Measurements from ENCODE around the gene ABCG1. TPM values are rescaled to one million over a fixed set of nuclear protein-coding genes. Genes with fewer than 3 reads are reported as not detected.

Gene ABCG1
- total and polyA plus RNA-seq, 2 experiments from 2014 or later = 1.3 to 4.4 TPM

DNA sequence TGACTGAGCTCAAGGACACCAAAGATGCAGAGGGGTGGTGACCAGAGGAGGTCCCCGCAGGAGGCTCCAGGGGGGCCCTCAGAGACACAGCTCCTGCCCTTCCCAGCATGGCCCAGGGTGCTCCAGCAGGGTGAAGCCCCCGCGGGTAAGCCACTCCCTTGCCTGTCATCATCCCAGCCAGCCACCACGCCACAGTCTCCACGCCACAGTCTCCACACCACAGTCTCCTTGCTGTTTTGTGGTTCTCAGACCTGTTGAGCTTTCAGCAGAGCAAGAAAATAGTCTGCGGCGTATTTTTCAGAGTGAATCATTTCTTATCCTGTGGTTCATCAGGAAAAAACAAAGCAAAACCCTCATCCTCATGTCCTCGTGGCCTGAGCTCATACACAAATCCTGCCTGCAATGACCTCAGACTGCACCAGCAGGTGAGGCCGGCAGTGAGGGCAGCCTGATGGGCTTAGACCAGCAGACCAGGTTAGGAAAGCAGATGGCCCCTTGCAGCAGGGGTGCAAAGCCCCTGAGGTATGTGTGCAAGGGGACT is 25.7 kb upstream of the ABCG1 start:
- Histone ChIP-seq H3F3A (replicated peaks; ENCODE audit: low read depth) (no peaks in the 10 kb centered on the region), H3K36me3 (ENCODE audit: insufficient read depth) (no peaks in the 10 kb centered on the region), H4K20me1 (replicated peaks; ENCODE audit: insufficient read depth) (no peaks in the 10 kb centered on the region), H3K4me1 (ENCODE audit: insufficient read depth) (no peaks in the 10 kb centered on the region), H3K4me3 (no peak overlapping the region), H3K79me2 (replicated peaks; ENCODE audit: insufficient read depth) (no peaks in the 10 kb centered on the region), H2AFZ (no peak overlapping the region), H3K4me2 (no peak overlapping the region), H3K27ac (ENCODE audit: low read depth) (no peak overlapping the region), H3K9me2 (ENCODE audit: insufficient read depth) (no peaks in the 10 kb centered on the region), H3K27me3 (ENCODE audit: insufficient read depth) (no peaks in the 10 kb centered on the region)
- H3K9me3 Mint-ChIP-seq = 0 out of 3 replicates have a peak, but pooled peaks cover 2% of the 10 kb centered on the region
- TF ChIP-seq ZNF462 (CRISPR knock-in tag; IDR thresholded peaks at IDR 0.05) (no peak), NANOG (IDR thresholded peaks at IDR 0.05; ENCODE audit: borderline replicate concordance) (no peak), ZNF114 (CRISPR knock-in tag; IDR thresholded peaks at IDR 0.05) (no peak), STAT1 (IDR thresholded peaks at IDR 0.05; ENCODE audit: unreplicated experiment) (no peak), EZH2 (IDR thresholded peaks at IDR 0.05; ENCODE audit: low read depth, unreplicated experiment) (no peak), ZNF331 (CRISPR knock-in tag; IDR thresholded peaks at IDR 0.05; ENCODE audit: low read depth) (no peak), CREB1 (CRISPR knock-in tag; IDR thresholded peaks at IDR 0.05; ENCODE audit: low read depth) (no peak), EZH2phosphoT487 (IDR thresholded peaks at IDR 0.05; ENCODE audit: unreplicated experiment) (no peak), POLR2AphosphoS5 (IDR thresholded peaks at IDR 0.05; ENCODE audit: low read depth) (no peak), JUNB (IDR thresholded peaks at IDR 0.05; ENCODE audit: unreplicated experiment) (no peak), ETS1 (IDR thresholded peaks at IDR 0.05) (no peak)
- TF ChIP-seq, protein P1, sequence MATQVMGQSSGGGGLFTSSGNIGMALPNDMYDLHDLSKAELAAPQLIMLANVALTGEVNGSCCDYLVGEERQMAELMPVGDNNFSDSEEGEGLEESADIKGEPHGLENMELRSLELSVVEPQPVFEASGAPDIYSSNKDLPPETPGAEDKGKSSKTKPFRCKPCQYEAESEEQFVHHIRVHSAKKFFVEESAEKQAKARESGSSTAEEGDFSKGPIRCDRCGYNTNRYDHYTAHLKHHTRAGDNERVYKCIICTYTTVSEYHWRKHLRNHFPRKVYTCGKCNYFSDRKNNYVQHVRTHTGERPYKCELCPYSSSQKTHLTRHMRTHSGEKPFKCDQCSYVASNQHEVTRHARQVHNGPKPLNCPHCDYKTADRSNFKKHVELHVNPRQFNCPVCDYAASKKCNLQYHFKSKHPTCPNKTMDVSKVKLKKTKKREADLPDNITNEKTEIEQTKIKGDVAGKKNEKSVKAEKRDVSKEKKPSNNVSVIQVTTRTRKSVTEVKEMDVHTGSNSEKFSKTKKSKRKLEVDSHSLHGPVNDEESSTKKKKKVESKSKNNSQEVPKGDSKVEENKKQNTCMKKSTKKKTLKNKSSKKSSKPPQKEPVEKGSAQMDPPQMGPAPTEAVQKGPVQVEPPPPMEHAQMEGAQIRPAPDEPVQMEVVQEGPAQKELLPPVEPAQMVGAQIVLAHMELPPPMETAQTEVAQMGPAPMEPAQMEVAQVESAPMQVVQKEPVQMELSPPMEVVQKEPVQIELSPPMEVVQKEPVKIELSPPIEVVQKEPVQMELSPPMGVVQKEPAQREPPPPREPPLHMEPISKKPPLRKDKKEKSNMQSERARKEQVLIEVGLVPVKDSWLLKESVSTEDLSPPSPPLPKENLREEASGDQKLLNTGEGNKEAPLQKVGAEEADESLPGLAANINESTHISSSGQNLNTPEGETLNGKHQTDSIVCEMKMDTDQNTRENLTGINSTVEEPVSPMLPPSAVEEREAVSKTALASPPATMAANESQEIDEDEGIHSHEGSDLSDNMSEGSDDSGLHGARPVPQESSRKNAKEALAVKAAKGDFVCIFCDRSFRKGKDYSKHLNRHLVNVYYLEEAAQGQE (IDR thresholded peaks at IDR 0.05; ENCODE audit: unreplicated experiment) = no peak
- TF ChIP-seq, protein P2, sequence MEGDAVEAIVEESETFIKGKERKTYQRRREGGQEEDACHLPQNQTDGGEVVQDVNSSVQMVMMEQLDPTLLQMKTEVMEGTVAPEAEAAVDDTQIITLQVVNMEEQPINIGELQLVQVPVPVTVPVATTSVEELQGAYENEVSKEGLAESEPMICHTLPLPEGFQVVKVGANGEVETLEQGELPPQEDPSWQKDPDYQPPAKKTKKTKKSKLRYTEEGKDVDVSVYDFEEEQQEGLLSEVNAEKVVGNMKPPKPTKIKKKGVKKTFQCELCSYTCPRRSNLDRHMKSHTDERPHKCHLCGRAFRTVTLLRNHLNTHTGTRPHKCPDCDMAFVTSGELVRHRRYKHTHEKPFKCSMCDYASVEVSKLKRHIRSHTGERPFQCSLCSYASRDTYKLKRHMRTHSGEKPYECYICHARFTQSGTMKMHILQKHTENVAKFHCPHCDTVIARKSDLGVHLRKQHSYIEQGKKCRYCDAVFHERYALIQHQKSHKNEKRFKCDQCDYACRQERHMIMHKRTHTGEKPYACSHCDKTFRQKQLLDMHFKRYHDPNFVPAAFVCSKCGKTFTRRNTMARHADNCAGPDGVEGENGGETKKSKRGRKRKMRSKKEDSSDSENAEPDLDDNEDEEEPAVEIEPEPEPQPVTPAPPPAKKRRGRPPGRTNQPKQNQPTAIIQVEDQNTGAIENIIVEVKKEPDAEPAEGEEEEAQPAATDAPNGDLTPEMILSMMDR (conservative IDR thresholded peaks at IDR 0.05; ENCODE audit: low read depth in 2 of 2) = no peak
- DNase-seq (ENCODE audit: low spot score) (no peak), ATAC-seq (no peak)
- no peaks in the 10 kb centered on the region for H3K36me3 Mint-ChIP-seq (ENCODE audit: low read depth)
- no peaks in the 10 kb centered on the region for H3K27me3 Mint-ChIP-seq (ENCODE audit: insufficient read depth, low read depth, poor library complexity)
- no peaks in the 10 kb centered on the region; the same call in 2 of the 3 replicates for H3K4me1 Mint-ChIP-seq
- no peak overlapping the region for H3K4me3 Mint-ChIP-seq
- H3K27ac Mint-ChIP-seq = no peak overlapping the region

Data from GM23338 (cell line).